ENCODE measurements around the gene SMNDC1.

Gene SMNDC1

GRCh38 chr10:110269374-110270318 lies 35.1 kb downstream of the SMNDC1 start:
- H3K27ac ChIP-seq (ENCODE audit: low read depth, low read length, severe bottlenecking): no peak overlapping the region
- H3K9me3 ChIP-seq (ENCODE audit: control insufficient read depth, low read length): no peaks in the 10 kb centered on the region

GRCh38 chr10:110268971-110269370 lies 35.7 kb downstream of the SMNDC1 start:
- Histone ChIP-seq H3K9me3 (ENCODE audit: control insufficient read depth, low read length) (no peaks in the 10 kb centered on the region), H3K27ac (ENCODE audit: low read depth, low read length, severe bottlenecking) (no peak overlapping the region), H3K4me3 (ENCODE audit: extremely low read depth, insufficient read depth, low read length, poor library complexity, severe bottlenecking) (no peak overlapping the region), H3K4me1 (ENCODE audit: control insufficient read depth, insufficient read depth, low read length, poor library complexity, severe bottlenecking) (no peaks in the 10 kb centered on the region), H3K36me3 (ENCODE audit: control insufficient read depth, insufficient read depth, low read length) (no peaks in the 10 kb centered on the region)
- WGBS, 2 experiments (ENCODE audit: insufficient coverage in 2 of 2): 80 to 94% methylated on average over 1 to 2 of the region's 2 CpGs

More at GRCh38 chr10:110269374-110270318, 35.1 kb downstream of the SMNDC1 start:
- WGBS, 2 experiments (ENCODE audit: insufficient coverage in 2 of 2): 75% methylated on average over 2 of the region's 4 CpGs; no CpG with 5 or more reads in 1 of the 2 experiments
- Histone ChIP-seq H3K4me3 (ENCODE audit: extremely low read depth, insufficient read depth, low read length, poor library complexity, severe bottlenecking) (no peak overlapping the region), H3K36me3 (ENCODE audit: control insufficient read depth, insufficient read depth, low read length) (no peaks in the 10 kb centered on the region), H3K4me1 (ENCODE audit: control insufficient read depth, insufficient read depth, low read length, poor library complexity, severe bottlenecking) (no peaks in the 10 kb centered on the region)

DNA sequence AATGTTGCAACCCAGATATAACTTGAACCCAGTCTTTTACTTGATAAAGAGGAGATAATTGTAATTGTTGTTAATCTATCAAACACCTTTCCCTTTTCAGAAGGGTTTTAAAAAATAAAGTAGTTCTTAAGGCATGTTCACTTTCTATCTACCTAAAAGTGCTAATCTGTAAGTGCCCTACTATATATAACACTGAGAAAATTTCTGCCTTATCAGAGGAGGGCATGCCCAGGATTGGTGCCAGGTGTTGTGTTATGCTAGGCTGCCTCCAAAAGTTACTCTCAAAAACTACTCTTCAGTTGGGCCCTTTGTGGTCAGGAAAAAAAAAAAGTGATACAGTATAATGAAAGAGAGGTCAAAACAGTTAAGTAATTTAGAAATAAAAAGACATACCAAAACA lies 36.3 kb downstream of the SMNDC1 start:
- no peaks in the 10 kb centered on the region for H3K4me1 ChIP-seq (ENCODE audit: control insufficient read depth, insufficient read depth, low read length, poor library complexity, severe bottlenecking)
- H3K4me3 ChIP-seq (ENCODE audit: extremely low read depth, insufficient read depth, low read length, poor library complexity, severe bottlenecking): no peak overlapping the region
- H3K36me3 ChIP-seq (ENCODE audit: control insufficient read depth, insufficient read depth, low read length): no peaks in the 10 kb centered on the region

DNA sequence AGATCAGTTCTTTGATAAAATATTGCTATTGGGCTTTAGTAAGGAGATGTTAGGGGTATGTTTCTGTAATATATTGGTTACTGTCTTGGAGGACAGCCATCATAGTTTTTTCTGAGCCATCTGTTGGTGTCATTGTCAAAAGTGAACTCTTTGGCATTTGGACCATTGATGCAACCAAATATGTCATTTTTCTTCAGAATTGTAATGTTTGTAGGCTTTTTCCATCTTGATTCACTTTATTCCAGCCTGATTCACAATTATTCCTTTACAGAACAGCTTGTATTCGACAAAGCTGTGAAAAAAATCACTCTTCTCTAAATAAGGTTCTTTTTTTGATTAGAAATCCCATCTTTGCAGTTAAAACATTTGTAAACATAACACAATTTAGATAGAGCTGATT lies 37.4 kb downstream of the SMNDC1 start:
- Histone ChIP-seq H3K4me3 (ENCODE audit: extremely low read depth, insufficient read depth, low read length, poor library complexity, severe bottlenecking) (no peak overlapping the region), H3K4me1 (ENCODE audit: control insufficient read depth, insufficient read depth, low read length, poor library complexity, severe bottlenecking) (no peaks in the 10 kb centered on the region), H3K36me3 (ENCODE audit: control insufficient read depth, insufficient read depth, low read length) (no peaks in the 10 kb centered on the region), H3K27ac (ENCODE audit: low read depth, low read length, severe bottlenecking) (no peak overlapping the region), H3K9me3 (ENCODE audit: control insufficient read depth, low read length) (no peaks in the 10 kb centered on the region)
- no CpG with 5 or more reads among the region's 1 CpG for WGBS, 2 experiments (ENCODE audit: insufficient coverage in 2 of 2)

More for the DNA sequence above, 36.3 kb downstream of the SMNDC1 start:
- Histone ChIP-seq H3K9me3 (ENCODE audit: control insufficient read depth, low read length) (no peaks in the 10 kb centered on the region), H3K27ac (ENCODE audit: low read depth, low read length, severe bottlenecking) (no peak overlapping the region)

DNA sequence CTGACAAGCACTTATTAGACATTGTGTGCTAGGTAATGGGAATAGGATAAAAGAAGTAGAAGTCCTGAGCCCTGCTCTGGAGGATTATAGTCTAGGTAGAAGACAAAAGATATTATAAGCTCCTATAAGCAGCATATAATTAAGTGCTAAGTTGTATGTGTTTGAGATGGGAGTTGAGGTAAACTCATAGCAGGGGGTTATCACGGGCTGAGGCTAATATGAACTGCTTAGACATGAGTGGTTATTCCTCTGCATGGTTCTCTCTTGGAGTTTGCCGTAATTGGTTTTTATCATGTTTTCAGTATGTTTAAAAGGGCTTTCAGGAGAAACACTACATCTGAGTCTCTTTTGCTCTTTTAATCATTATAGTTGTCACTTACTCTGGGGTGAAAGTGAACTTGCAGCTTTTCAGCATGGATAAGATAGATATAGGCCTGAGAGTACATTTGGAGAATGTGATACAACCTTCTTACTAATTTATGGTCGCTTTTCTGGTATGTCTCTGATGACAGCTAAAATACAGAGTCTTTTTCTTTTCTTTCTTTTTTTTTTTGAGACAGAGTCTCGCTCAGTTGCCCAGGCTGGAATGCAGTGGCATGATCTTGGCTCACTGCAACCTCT lies 39.0 kb downstream of the SMNDC1 start:
- 100% methylated on average over 1 of the region's 4 CpGs; no CpG with 5 or more reads in 1 of the 2 experiments for WGBS, 2 experiments (ENCODE audit: insufficient coverage in 2 of 2)
- no peak overlapping the region for H3K27ac ChIP-seq (ENCODE audit: low read depth, low read length, severe bottlenecking)
- H3K9me3 ChIP-seq (ENCODE audit: control insufficient read depth, low read length): no peaks in the 10 kb centered on the region
- no peaks in the 10 kb centered on the region for H3K36me3 ChIP-seq (ENCODE audit: control insufficient read depth, insufficient read depth, low read length)
- no peak overlapping the region for H3K4me3 ChIP-seq (ENCODE audit: extremely low read depth, insufficient read depth, low read length, poor library complexity, severe bottlenecking)
- no peaks in the 10 kb centered on the region for H3K4me1 ChIP-seq (ENCODE audit: control insufficient read depth, insufficient read depth, low read length, poor library complexity, severe bottlenecking)

- WGBS, 2 experiments (ENCODE audit: insufficient coverage in 2 of 2): no CpG with 5 or more reads among the region's 1 CpG
- Histone ChIP-seq H3K9me3 (ENCODE audit: control insufficient read depth, low read length) (no peaks in the 10 kb centered on the region), H3K4me1 (ENCODE audit: control insufficient read depth, insufficient read depth, low read length, poor library complexity, severe bottlenecking) (no peaks in the 10 kb centered on the region), H3K4me3 (ENCODE audit: extremely low read depth, insufficient read depth, low read length, poor library complexity, severe bottlenecking) (no peak overlapping the region), H3K36me3 (ENCODE audit: control insufficient read depth, insufficient read depth, low read length) (no peaks in the 10 kb centered on the region), H3K27ac (ENCODE audit: low read depth, low read length, severe bottlenecking) (no peak overlapping the region)
Measured at GRCh38 chr10:110263164-110263563, 41.6 kb downstream of the SMNDC1 start.

DNA sequence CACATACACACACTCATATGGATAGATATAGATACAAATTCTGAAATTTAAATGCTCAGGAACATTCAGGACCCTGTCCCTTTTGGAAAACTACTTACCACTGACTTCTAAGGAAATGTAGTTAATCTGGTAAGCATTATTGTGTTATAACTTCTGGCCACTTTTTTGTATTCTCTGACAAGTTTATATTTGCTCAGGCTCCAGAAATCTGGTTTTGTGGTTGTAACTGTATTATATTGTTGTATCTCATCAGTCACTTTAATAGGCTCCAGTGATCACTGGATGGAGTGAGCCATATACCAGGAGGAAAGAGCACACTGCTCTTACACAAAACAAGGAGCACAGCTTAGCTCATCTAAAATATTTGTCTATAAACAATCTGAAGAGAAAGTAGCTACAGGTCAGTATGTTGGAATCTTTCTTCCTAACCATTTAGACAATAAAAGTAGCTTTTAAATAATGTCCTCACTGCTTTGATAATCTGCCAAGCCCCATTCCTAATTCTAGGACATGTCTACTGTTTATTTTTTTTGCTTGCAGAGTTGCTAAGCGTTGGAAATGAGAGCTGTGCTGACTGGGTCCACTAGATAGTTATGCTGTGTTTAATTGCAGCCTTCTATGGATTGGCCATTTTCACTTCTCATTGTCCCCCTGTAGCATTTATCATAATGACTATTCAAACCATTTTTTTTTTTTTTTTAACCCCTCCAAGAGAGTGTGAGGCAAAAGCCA lies 43.8 kb downstream of the SMNDC1 start:
- WGBS, 2 experiments (ENCODE audit: insufficient coverage in 2 of 2): no CpG with 5 or more reads among the region's 1 CpG
- H3K36me3 ChIP-seq (ENCODE audit: control insufficient read depth, insufficient read depth, low read length): no peaks in the 10 kb centered on the region
- no peak overlapping the region for H3K27ac ChIP-seq (ENCODE audit: low read depth, low read length, severe bottlenecking)
- no peak overlapping the region for H3K4me3 ChIP-seq (ENCODE audit: extremely low read depth, insufficient read depth, low read length, poor library complexity, severe bottlenecking)
- H3K9me3 ChIP-seq (ENCODE audit: control insufficient read depth, low read length): no peaks in the 10 kb centered on the region
- no peaks in the 10 kb centered on the region for H3K4me1 ChIP-seq (ENCODE audit: control insufficient read depth, insufficient read depth, low read length, poor library complexity, severe bottlenecking)

- Histone ChIP-seq H3K9me3 (ENCODE audit: control insufficient read depth, low read length) (no peaks in the 10 kb centered on the region), H3K36me3 (ENCODE audit: control insufficient read depth, insufficient read depth, low read length) (peaks cover 3% of the 10 kb centered on the region), H3K4me1 (ENCODE audit: control insufficient read depth, insufficient read depth, low read length, poor library complexity, severe bottlenecking) (no peaks in the 10 kb centered on the region), H3K27ac (ENCODE audit: low read depth, low read length, severe bottlenecking) (no peak overlapping the region), H3K4me3 (ENCODE audit: extremely low read depth, insufficient read depth, low read length, poor library complexity, severe bottlenecking) (no peak overlapping the region)
Measured at GRCh38 chr10:110259317-110259716, 45.4 kb downstream of the SMNDC1 start.

DNA sequence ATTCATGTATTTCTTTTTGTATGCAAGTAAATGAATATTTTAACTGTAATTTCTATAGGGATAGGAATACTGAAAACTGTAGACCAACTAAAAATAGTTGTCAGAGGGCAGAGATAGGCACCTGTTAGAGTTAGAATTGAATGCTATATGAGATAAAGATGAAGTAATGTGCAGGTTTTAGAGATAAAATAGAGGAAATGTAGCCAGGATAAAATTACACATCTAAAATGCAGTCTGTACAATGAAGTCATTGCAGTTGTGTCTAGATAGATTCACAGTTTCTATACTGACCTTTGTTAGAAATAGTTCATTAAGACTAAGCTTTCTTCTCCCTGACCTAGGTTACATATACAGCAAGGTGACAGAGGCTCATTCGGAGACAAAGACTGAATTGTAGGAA lies 46.2 kb downstream of the SMNDC1 start:
- Histone ChIP-seq H3K4me3 (ENCODE audit: extremely low read depth, insufficient read depth, low read length, poor library complexity, severe bottlenecking) (no peak overlapping the region), H3K27ac (ENCODE audit: low read depth, low read length, severe bottlenecking) (no peak overlapping the region), H3K9me3 (ENCODE audit: control insufficient read depth, low read length) (no peaks in the 10 kb centered on the region), H3K4me1 (ENCODE audit: control insufficient read depth, insufficient read depth, low read length, poor library complexity, severe bottlenecking) (no peaks in the 10 kb centered on the region), H3K36me3 (ENCODE audit: control insufficient read depth, insufficient read depth, low read length) (peaks cover 3% of the 10 kb centered on the region)
- WGBS, 2 experiments (ENCODE audit: insufficient coverage in 2 of 2): 100% methylated on average over 1 of the region's 1 CpG; no CpG with 5 or more reads in 1 of the 2 experiments

GRCh38 chr10:110254467-110254866 lies 50.3 kb downstream of the SMNDC1 start:
- H3K9me3 ChIP-seq (ENCODE audit: control insufficient read depth, low read length): no peaks in the 10 kb centered on the region
- H3K4me3 ChIP-seq (ENCODE audit: extremely low read depth, insufficient read depth, low read length, poor library complexity, severe bottlenecking): no peak overlapping the region
- H3K27ac ChIP-seq (ENCODE audit: low read depth, low read length, severe bottlenecking): no peak overlapping the region
- no peaks in the 10 kb centered on the region for H3K4me1 ChIP-seq (ENCODE audit: control insufficient read depth, insufficient read depth, low read length, poor library complexity, severe bottlenecking)
- H3K36me3 ChIP-seq (ENCODE audit: control insufficient read depth, insufficient read depth, low read length): peaks cover 3% of the 10 kb centered on the region

Data from mesodermal cell (in vitro differentiated cells).